ENCODE results near the gene TACR3.
"Not testable (repeated sequence)": the region's sequence is repeated elsewhere in the genome, so short reads cannot be mapped to it uniquely, and the experiment has no call there.

Gene TACR3

DNA sequence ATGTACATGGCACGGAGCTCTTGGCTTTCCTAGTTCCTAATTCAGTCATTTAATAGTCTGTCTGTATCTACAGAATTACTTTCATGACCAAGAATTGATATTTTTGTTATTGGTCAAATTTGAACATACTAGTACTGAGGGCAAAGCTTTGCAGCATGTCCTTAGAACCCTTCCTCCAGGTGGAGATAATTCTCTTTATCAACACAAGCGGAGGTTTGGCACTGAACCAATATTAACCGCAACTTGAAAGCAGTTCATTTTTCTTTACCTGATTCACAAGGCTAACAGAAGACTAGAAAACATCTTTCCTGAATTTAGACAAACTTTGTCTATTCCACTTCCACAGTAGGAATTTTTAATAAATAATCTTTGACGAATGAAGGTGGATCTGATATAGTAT, 73.8 kb downstream of the TACR3 start:
- no peak for DNase-seq (ENCODE audit: low spot score)
- TF ChIP-seq, protein P1, sequence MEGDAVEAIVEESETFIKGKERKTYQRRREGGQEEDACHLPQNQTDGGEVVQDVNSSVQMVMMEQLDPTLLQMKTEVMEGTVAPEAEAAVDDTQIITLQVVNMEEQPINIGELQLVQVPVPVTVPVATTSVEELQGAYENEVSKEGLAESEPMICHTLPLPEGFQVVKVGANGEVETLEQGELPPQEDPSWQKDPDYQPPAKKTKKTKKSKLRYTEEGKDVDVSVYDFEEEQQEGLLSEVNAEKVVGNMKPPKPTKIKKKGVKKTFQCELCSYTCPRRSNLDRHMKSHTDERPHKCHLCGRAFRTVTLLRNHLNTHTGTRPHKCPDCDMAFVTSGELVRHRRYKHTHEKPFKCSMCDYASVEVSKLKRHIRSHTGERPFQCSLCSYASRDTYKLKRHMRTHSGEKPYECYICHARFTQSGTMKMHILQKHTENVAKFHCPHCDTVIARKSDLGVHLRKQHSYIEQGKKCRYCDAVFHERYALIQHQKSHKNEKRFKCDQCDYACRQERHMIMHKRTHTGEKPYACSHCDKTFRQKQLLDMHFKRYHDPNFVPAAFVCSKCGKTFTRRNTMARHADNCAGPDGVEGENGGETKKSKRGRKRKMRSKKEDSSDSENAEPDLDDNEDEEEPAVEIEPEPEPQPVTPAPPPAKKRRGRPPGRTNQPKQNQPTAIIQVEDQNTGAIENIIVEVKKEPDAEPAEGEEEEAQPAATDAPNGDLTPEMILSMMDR (IDR thresholded peaks at IDR 0.05; ENCODE audit: extremely low read depth, insufficient read depth, missing control alignments) = no peak
- in situ Hi-C loops (cut with MboI; ENCODE audit: low pct_unique_long_range_greater_than_20kb, low sequenced_read_pairs, unreplicated experiment) = no loop called here

DNA sequence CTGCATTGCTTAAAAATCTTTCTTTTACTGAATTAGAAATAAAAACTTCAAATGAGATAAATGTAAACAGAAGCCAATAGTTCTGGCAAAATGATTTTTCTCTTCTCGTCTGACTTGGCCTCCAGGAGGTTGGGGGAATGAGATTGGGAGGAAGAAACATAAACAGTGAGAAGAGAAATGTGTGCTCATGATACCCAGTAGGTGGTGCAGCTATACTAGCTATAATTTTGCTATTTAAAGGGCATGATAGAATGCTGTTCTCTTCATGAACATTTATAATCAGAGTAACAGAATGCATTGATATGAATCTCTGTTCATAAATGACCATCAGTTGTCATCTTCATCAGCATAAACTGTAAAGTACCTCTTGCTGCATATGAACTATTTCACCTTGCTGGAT, 85.5 kb downstream of the TACR3 start:
- DNase-seq (ENCODE audit: low spot score) = no peak
- in situ Hi-C loops (cut with MboI; ENCODE audit: low pct_unique_long_range_greater_than_20kb, low sequenced_read_pairs, unreplicated experiment) = no loop called here
- TF ChIP-seq, protein P1 (IDR thresholded peaks at IDR 0.05; ENCODE audit: extremely low read depth, insufficient read depth, missing control alignments) = no peak

DNA sequence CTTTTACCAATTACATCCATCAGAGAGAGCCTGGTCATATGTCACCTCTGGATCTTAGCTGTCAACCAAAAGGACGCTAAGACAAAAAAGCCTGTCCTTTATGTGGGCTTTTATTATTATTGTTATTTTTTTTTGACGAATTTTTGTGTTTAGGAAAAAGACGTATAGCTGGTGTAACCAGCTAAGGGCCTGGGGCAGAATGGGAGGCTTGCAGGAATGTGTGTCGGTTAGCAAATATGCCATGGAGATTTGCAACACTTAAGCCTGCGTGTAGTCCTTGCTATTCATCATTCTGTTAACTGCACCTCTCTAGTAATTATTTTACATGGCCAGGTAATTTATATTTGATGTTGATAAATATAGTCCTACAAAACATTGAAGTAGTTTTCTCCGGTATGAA, 93.5 kb downstream of the TACR3 start:
- in situ Hi-C loops (cut with MboI; ENCODE audit: low pct_unique_long_range_greater_than_20kb, low sequenced_read_pairs, unreplicated experiment) = no loop called here
- TF ChIP-seq, protein P1 (IDR thresholded peaks at IDR 0.05; ENCODE audit: extremely low read depth, insufficient read depth, missing control alignments) = no peak
- no peak for DNase-seq (ENCODE audit: low spot score)

DNA sequence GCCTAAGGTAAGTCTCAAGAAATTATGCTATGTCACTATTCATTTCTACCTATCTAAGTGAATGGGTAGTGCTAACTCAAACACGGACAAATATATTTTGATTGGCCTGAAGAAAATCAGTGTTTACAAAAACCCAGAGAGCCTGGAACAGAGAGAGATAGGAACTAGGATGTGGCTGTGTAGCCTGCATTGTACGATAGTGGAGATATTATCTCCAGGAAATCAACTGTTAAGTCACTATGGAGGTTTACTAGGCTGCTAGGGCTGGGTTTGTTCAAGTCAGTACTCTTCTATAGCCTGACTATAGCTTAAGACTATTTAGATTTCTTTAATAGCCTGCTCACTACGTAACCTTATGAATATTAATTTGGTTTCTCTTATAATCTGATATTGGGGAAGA, 127.9 kb downstream of the TACR3 start:
- in situ Hi-C loops (cut with MboI; ENCODE audit: low pct_unique_long_range_greater_than_20kb, low sequenced_read_pairs, unreplicated experiment) = no loop called here
- TF ChIP-seq, protein P1 (IDR thresholded peaks at IDR 0.05; ENCODE audit: extremely low read depth, insufficient read depth, missing control alignments) = no peak
- no peak for DNase-seq (ENCODE audit: low spot score)

DNA sequence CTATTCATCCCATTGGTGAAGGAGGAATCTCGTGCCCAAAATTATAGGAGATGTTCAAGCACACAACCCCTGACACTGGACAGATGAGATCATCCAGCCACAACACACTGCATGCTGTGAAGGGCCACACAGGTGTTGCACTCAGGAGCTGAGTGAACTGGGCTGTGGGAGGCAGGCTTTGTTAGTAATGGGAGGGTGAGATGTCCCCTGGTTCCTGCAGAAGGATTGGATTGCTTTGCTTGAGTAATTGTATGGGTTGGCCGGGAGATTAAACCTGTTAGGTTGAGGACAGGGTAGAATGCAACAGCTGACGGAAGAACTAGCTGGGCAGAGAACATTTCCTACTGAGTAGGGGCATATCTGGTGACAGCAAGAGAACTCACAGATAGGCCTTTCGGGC, 152.2 kb downstream of the TACR3 start:
- DNase-seq (ENCODE audit: low spot score) = no peak
- TF ChIP-seq, protein P1 (IDR thresholded peaks at IDR 0.05; ENCODE audit: extremely low read depth, insufficient read depth, missing control alignments) = no peak
- in situ Hi-C loops (cut with MboI; ENCODE audit: low pct_unique_long_range_greater_than_20kb, low sequenced_read_pairs, unreplicated experiment) = no loop called here

DNA sequence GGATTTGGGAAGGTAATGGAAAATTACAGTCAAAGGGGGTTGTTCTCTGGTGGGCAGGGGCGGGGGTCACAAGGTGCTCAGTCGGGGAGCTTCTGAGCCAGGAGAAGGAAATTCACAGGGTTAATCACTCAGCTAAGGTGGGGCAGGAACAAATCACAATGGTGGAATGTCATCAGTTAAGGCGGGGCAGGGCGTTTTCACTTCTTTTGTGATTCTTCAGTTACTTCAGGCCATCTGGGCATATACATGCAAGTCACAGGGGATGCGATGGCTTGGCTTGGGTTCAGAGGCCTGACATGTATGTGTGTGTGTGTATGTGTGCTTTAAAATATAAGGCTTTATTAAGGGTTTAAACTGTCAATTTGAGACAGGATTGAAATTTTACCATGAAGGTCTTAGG, 160.6 kb downstream of the TACR3 start:
- in situ Hi-C loops (cut with MboI; ENCODE audit: low pct_unique_long_range_greater_than_20kb, low sequenced_read_pairs, unreplicated experiment); DNase-seq (ENCODE audit: low spot score): not testable (repeated sequence)
